ENCODE results near the gene PANX2. TPM values are rescaled to one million over a fixed set of nuclear protein-coding genes. Genes with fewer than 3 reads are reported as not detected.

PANX2 gene
- total and polyA plus RNA-seq, 2 of the 13 experiments (the other 11 are each of a cell fraction or from before 2014, with no cell fraction given): 0.15 to 1.1 TPM

GRCh38 chr22:50199829-50200460, 29.4 kb downstream of the PANX2 start (continued):
- TF ChIP-seq ZBTB40 (IDR thresholded peaks at IDR 0.05): no peak
- TF ChIP-seq ZBTB40 (CRISPR knock-in tag; IDR thresholded peaks at IDR 0.05): no peak
- TF ChIP-seq ZBTB43 (CRISPR knock-in tag; conservative IDR thresholded peaks at IDR 0.05): no peak
- TF ChIP-seq ZNF263 (CRISPR knock-in tag; IDR thresholded peaks at IDR 0.05): no peak
- no peak for TF ChIP-seq ZNF205 (CRISPR knock-in tag; IDR thresholded peaks at IDR 0.05)
- TF ChIP-seq SSRP1 (CRISPR knock-in tag; IDR thresholded peaks at IDR 0.05): no peak; the same call in 1 of the 2 replicates
- TF ChIP-seq EZH2 (conservative IDR thresholded peaks at IDR 0.05; ENCODE audit: low read depth, low read length): no peak
- no peak for TF ChIP-seq FOXP1 (IDR thresholded peaks at IDR 0.05)
- no peak for TF ChIP-seq FOXP1 (CRISPR knock-in tag; IDR thresholded peaks at IDR 0.05)
- no peak for TF ChIP-seq ZNF234 (CRISPR knock-in tag; conservative IDR thresholded peaks at IDR 0.05)
- no peak for TF ChIP-seq MAFG (CRISPR knock-in tag; IDR thresholded peaks at IDR 0.05)
- TF ChIP-seq MED8 (CRISPR knock-in tag; IDR thresholded peaks at IDR 0.05; ENCODE audit: insufficient replicate concordance): no peak
- TF ChIP-seq ZNF484 (CRISPR knock-in tag; IDR thresholded peaks at IDR 0.05; ENCODE audit: borderline replicate concordance, low read depth): no peak
- no peak for TF ChIP-seq ZNF446 (CRISPR knock-in tag; IDR thresholded peaks at IDR 0.05)
- TF ChIP-seq ZNF350 (CRISPR knock-in tag; IDR thresholded peaks at IDR 0.05; ENCODE audit: borderline replicate concordance, low read depth): no peak
- no peak for TF ChIP-seq ZSCAN12 (CRISPR knock-in tag; IDR thresholded peaks at IDR 0.05)
- TF ChIP-seq TBP (CRISPR knock-in tag; IDR thresholded peaks at IDR 0.05): no peak
- no peak for TF ChIP-seq RFX5 (IDR thresholded peaks at IDR 0.05; ENCODE audit: low read depth, low read length)
- no peak for TF ChIP-seq GTF3A (CRISPR knock-in tag; conservative IDR thresholded peaks at IDR 0.05)
- TF ChIP-seq, protein P1, sequence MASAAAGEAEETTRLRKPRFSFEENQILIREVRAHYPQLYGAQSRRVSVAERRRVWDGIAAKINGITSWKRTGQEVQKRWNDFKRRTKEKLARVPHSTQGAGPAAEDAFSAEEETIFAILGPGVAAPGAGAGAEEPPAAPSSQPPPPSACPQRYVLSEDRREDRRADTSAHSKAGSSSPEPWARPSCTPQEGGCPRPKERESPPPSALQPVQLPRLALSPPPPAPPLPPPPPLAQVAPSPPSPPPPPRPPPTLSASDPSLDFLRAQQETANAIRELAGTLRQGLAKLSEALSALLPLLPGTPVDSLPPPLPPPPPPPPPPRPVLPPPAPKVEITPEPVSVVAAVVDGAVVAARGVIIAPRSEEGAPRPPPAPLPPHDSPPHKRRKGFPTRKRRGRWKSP (CRISPR knock-in tag; IDR thresholded peaks at IDR 0.05): no peak

All from HepG2 (cell line).